NOMO-1 treated with DMSO at 0.1 percent for 48 hours (cell line): ENCODE measurements around the gene FRG2C.
"Not testable (repeated sequence)": the region's sequence is repeated elsewhere in the genome, so short reads cannot be mapped to it uniquely, and the experiment has no call there.

ENCODE experiments used
- DNase-seq: peaks from one replicate; lab custom pipeline; 2025; ENCODE audit not compliant: unreplicated experiment; lab: John Stamatoyannopoulos, UW

The FRG2C gene

DNA sequence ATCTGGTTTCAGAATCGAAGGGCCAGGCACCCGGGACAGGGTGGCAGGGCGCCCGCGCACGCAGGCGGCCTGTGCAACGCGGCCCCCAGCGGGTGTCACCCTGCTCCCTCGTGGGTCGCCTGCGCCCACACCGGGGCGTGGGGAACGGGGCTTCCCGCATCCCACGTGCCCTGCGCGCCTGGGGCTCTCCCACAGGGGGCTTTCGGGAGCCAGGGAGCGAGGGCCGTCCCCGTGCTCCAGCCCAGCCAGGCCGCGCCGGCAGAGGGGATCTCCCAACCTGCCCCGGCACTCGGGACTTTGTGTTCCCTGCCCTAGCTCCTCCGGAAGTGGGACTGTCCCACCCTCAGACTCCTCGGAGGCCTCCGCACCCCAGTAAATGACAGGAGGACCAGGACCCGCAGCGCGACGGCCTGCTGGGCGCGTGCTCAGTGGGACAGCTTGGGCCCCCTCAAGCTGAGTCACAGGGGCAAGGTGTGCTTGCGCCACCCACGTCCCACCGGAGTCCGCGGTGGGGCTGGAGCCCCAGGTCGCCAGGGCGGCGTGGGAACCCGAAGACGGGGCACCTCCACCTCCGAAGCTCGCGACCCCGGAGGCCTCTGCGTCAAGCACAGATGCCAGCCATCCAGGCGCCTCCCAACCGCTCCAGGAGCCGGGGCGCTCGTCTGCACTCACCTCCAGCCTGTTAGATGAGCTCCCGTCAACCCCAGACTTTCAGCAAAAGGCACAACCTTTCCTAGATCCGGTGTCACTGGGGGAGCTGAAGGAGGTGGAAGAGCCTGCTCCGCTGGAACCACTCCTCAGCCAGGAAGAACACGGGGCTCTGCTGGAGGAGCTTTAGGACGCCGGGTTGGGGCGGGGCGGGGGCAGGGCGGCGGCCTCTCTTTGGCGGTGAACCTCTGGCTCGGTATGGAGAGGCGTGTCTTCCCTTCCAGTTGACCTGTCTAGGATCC, 5.5 kb downstream of the FRG2C start:
- not testable (repeated sequence) for DNase-seq

DNA sequence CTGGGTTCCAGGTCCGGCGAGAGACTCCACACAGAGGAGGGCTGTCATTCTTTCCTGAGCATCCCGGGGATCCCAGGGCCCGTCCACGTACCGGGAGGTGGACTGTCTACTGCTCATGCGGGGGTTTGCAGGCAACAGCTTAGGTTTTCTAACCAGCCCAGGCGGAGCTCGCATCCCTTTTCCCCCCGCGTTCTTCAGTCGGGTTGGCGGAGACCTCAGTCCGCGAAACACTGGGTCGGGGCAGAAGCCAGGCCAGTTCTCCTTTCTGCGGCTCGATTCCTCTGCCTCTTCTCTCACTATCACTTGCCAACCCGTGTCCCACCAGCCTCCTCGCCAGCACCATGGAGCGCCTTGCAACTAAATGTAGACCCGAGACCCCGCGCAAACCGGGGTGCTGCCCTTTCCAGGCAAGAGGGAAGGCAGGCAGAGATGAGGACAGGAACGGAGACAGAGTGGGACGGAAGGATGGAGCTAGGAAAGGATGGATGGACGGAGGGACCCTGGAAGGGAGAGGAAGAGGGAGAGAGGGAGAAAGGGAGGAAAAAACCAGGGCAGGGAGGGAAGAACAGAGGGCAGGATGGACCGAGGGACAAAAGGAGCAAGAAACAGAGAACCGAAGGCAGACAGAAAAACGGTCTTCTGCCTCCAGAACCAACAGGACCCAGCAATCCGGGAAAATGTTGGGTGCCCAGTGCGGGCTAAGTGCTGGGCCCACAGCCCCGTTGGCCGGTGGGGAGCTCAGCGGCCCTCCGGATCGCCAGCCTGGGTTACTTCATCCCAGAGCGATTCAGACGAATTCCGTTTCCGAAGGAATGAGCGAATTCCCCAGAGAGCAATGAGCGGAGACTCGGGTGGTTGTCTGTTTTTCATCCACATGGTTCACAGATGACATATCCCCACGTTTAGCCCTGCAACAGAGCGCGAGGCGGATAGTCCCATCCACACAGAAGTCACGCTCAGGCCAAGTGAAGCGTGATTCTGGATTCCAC, 6.5 kb downstream of the FRG2C start:
- not testable (repeated sequence) for DNase-seq

DNA sequence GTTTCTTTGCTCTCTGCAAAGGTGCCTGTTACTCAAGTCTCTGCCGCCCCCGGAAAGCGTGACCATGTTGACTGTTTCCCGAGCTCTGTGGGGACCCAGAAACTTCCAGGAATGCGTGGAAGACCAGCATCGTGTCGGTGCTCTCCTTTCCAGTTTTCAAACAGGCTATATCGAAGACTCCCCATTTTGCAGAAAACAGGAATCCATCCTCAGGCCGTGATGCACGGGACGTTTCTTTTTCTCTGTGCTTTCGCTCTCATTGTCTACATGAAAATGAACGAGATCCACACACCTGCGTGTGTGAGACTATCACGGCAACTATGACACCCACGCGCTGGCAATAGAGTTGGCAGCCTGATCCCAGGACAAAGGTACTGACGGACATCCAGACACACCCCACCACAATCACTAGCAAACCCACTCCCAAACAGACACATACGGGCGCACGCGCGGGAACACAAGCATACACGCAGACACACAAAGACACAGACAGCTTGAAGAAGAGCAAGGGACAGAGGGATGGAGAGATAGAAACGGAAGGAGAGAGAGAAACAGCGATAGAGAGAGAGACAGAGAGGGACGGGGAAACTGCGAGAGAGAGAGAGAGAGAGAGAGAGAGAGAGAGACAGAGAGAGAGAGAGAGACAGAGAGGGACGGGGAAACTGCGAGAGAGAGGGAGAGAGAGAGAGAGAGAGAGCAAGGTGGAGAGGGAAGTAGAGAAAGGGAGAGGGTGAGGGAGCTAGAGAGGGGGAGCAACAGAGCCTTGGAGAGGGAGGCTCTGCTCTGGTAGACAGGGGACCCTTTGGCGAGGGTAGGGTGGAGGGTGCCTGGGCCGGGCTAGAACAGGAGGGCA, 7.4 kb downstream of the FRG2C start:
- DNase-seq, result not testable (repeated sequence)

DNA sequence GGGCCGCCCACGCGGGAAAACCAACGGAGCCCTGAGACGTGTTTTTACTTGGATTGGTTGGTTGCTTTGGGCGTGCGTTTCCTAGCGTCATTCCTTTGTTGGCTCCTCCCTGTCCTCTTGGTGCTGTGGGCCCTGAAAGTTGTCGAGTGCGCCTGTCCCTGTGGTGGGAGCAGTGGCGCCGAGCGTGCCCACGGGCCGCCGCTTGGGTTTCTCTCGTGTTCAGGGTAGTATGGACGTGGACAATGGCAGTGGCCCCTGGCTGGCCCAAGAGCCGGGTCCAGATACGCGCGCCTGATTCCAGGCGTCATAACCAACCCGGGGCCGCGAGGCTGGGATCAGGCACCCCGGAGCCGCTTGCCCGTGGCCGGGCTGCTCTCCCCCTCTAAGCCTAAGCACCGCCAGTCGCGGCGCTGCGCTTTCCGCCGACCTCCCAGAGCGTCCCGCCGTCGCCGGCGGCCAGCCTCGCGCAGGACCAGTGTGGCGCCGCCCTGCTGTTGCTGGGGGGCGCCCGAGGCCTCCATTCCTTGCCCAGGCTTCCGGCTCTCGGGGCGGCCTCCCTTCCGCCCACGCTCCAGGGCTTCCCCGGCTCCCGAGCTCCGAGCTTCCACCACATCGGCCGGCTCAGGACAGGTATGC, 8.1 kb downstream of the FRG2C start:
- not testable (repeated sequence) for DNase-seq

DNA sequence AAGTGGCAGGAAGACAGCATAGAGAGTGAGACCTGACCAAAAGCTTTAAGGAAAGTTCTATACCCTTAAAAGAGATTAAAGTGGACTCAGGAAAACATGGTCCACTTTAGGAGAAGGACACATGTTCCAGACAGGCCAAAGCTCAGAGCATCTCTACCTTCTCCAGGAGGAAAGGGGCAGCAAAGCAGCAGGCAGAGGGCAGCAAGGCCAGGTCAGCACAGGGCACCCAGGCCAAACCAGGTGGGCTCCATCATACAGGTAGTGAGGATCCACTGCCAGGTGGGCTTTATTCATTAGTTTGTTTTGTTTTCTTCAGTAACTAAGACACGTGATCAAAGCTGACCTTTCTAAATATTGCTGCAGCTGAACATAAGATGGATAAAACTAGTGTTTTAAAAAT, 19.8 kb downstream of the FRG2C start:
- not testable (repeated sequence) for DNase-seq

DNA sequence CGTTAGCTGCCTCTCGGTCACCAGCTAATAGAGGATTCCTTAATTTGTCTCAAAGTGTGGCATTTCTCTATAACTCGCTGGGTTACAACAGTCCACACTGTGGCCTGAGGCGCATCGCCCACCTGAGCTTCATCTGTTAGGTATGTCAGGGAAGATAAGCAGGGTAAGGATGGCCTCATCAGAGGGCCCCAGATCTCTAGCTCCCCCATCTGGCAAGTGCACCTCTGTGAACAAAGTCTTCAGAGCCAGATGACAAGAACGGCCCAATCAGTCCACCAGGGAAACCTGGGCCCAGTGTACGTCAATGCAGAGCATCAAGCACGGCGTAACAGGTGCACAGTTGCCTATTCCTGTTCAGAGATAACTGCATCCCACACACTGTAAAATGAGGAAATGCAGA, 23.2 kb downstream of the FRG2C start:
- no peak for DNase-seq

DNA sequence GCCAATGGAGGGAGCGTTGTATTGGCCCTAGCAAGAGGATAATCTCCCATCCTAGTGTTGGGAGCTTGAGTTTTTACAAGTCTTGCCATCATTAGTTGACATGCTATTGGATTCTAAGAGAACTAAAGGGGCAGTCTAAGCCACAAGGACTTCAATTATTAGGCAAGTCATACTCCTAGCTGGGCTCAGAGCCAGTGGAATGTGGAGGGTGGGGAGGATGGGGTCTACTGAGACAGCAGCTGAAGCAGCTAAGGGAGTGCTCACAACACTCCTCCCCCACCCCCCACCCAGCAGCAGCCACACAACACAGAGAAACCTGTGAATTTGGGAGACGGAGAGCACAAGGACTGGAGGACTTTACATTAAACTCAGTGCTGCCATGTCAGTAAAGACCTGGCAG, 27.9 kb downstream of the FRG2C start:
- no peak for DNase-seq
